ENCODE measurements around the gene SCAF4. TPM values are rescaled to one million over a fixed set of nuclear protein-coding genes. Genes with fewer than 3 reads are reported as not detected.
"Not testable (repeated sequence)": the region's sequence is repeated elsewhere in the genome, so short reads cannot be mapped to it uniquely, and the experiment has no call there.

SCAF4 gene
- total RNA-seq, 2 donors from 2014 or later: 12.6 to 29.5 TPM

DNA sequence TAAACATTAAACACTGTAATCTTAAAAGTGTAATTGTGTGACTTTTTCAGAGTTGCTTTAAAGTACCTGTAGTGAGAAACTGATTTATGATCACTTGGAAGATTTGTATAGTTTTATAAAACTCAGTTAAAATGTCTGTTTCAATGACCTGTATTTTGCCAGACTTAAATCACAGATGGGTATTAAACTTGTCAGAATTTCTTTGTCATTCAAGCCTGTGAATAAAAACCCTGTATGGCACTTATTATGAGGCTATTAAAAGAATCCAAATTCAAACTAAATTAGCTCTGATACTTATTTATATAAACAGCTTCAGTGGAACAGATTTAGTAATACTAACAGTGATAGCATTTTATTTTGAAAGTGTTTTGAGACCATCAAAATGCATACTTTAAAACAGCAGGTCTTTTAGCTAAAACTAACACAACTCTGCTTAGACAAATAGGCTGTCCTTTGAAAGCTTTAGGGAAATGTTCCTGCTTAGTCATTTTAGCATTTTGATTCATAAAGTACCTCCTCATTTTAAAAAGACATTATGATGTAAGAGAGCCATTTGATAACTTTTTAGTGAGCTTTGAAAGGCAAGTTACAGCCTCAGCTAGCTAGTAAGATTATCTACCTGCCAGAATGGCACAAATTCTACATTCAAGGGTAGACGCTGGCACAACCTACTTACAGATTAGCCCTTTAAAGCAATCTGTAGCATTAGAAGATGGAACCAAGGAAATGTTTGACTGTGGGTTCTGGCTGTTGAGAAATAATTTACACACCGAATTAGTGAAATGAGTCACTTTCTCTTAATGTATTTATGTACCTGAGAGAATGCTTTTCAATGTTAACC lies 63.0 kb downstream of the SCAF4 start:
- intact Hi-C loops (cut with DNase I): no loop called here
- TF ChIP-seq POLR2A (IDR thresholded peaks at IDR 0.05) (no peak), POLR2AphosphoS5 (IDR thresholded peaks at IDR 0.05) (no peak)
- TF ChIP-seq, protein P1, sequence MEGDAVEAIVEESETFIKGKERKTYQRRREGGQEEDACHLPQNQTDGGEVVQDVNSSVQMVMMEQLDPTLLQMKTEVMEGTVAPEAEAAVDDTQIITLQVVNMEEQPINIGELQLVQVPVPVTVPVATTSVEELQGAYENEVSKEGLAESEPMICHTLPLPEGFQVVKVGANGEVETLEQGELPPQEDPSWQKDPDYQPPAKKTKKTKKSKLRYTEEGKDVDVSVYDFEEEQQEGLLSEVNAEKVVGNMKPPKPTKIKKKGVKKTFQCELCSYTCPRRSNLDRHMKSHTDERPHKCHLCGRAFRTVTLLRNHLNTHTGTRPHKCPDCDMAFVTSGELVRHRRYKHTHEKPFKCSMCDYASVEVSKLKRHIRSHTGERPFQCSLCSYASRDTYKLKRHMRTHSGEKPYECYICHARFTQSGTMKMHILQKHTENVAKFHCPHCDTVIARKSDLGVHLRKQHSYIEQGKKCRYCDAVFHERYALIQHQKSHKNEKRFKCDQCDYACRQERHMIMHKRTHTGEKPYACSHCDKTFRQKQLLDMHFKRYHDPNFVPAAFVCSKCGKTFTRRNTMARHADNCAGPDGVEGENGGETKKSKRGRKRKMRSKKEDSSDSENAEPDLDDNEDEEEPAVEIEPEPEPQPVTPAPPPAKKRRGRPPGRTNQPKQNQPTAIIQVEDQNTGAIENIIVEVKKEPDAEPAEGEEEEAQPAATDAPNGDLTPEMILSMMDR (IDR thresholded peaks at IDR 0.05): no peak
- H3K27me3 ChIP-seq (replicated peaks; ENCODE audit: insufficient read depth): no peaks in the 10 kb centered on the region
- DNase-seq (ENCODE audit: low spot score): no peak
- H3K4me1 ChIP-seq (replicated peaks): no peaks in the 10 kb centered on the region
- peaks cover 3 to 9% of the 10 kb centered on the region in 2 donors for H3K36me3 ChIP-seq
- 81% methylated on average over 2 of the region's 2 CpGs for WGBS
- H3K4me3 ChIP-seq: no peak overlapping the region
- no peaks in the 10 kb centered on the region for H3K9me3 ChIP-seq
- no peak overlapping the region for H3K27ac ChIP-seq

DNA sequence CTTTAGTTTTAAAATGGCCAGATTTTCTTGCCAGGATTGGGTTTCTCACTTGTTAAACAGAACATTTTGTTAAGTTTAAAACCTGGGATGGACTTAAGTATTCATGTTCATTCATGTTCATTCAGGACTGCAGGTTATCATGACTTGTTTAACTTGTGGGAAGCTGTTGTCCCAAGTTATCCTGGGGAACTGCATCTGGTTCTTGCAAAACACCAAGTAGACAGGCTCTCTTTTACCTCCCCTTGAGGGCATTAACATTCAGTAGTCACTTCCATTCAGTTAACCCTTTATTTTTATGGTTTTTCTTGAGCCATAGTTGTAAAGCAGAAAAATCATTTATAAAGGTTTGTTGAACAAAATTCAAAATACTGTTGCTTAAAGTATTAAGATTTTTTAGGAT lies 64.3 kb downstream of the SCAF4 start:
- intact Hi-C loops (cut with DNase I): no loop called here
- Histone ChIP-seq H3K27me3 (replicated peaks; ENCODE audit: insufficient read depth) (no peaks in the 10 kb centered on the region), H3K9me3 (no peaks in the 10 kb centered on the region), H3K36me3 (peaks cover 3 to 9% of the 10 kb centered on the region in 2 donors), H3K4me3 (no peak overlapping the region), H3K4me1 (replicated peaks) (no peaks in the 10 kb centered on the region), H3K27ac (no peak overlapping the region)
- no peak for DNase-seq (ENCODE audit: low spot score)
- TF ChIP-seq, protein P1 (IDR thresholded peaks at IDR 0.05): no peak
- TF ChIP-seq POLR2A (IDR thresholded peaks at IDR 0.05) (no peak), POLR2AphosphoS5 (IDR thresholded peaks at IDR 0.05) (no peak)

DNA sequence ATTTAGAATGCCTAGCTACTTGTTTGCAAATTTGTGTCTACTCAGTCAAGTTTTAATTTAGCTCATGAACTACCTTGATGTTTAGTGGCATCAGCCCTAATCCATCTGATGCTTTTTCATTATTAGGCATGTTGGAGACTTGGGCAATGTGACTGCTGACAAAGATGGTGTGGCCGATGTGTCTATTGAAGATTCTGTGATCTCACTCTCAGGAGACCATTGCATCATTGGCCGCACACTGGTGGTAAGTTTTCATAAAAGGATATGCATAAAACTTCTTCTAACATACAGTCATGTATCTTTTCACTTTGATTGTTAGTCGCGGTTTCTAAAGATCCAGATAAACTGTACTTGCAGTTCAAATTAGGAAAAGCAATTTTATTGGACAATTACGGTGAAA lies 64.8 kb downstream of the SCAF4 start:
- no peaks in the 10 kb centered on the region for H3K27me3 ChIP-seq (replicated peaks; ENCODE audit: insufficient read depth)
- no peak for DNase-seq (ENCODE audit: low spot score)
- H3K36me3 ChIP-seq: peaks cover 3 to 7% of the 10 kb centered on the region in 2 donors
- no peaks in the 10 kb centered on the region for H3K4me1 ChIP-seq (replicated peaks)
- no peak overlapping the region for H3K27ac ChIP-seq
- intact Hi-C loops (cut with DNase I): no loop called here
- WGBS: 58% methylated on average over 5 of the region's 5 CpGs
- no peak overlapping the region for H3K4me3 ChIP-seq
- TF ChIP-seq POLR2AphosphoS5 (IDR thresholded peaks at IDR 0.05) (no peak), POLR2A (IDR thresholded peaks at IDR 0.05) (no peak)
- TF ChIP-seq, protein P1 (IDR thresholded peaks at IDR 0.05): no peak
- H3K9me3 ChIP-seq: no peaks in the 10 kb centered on the region

DNA sequence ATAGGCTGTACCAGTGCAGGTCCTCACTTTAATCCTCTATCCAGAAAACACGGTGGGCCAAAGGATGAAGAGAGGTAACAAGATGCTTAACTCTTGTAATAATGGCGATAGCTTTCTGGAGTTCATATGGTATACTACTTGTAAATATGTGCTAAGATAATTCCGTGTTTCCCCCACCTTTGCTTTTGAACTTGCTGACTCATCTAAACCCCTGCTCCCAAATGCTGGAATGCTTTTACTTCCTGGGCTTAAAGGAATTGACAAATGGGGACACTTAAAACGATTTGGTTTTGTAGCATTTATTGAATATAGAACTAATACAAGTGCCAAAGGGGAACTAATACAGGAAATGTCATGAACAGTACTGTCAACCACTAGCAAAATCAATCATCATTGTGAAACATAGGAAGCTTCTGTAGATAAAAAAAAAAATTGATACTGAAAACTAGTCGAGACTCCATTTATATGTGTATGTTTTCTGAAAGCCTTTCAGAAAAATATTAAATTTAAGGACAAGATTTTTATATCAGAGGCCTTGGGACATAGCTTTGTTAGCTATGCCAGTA lies 65.4 kb downstream of the SCAF4 start:
- H3K27me3 ChIP-seq (replicated peaks; ENCODE audit: insufficient read depth): no peaks in the 10 kb centered on the region
- intact Hi-C loops (cut with DNase I): no loop called here
- peaks cover 0 to under 1% of the 10 kb centered on the region in 2 donors for H3K36me3 ChIP-seq
- WGBS: 74% methylated on average over 5 of the region's 5 CpGs
- H3K9me3 ChIP-seq: no peaks in the 10 kb centered on the region
- no peak for DNase-seq (ENCODE audit: low spot score)
- H3K4me1 ChIP-seq (replicated peaks): no peaks in the 10 kb centered on the region
- no peak overlapping the region for H3K4me3 ChIP-seq
- TF ChIP-seq, protein P1 (IDR thresholded peaks at IDR 0.05): no peak
- TF ChIP-seq POLR2AphosphoS5 (IDR thresholded peaks at IDR 0.05) (no peak), POLR2A (IDR thresholded peaks at IDR 0.05) (no peak)
- no peak overlapping the region for H3K27ac ChIP-seq

DNA sequence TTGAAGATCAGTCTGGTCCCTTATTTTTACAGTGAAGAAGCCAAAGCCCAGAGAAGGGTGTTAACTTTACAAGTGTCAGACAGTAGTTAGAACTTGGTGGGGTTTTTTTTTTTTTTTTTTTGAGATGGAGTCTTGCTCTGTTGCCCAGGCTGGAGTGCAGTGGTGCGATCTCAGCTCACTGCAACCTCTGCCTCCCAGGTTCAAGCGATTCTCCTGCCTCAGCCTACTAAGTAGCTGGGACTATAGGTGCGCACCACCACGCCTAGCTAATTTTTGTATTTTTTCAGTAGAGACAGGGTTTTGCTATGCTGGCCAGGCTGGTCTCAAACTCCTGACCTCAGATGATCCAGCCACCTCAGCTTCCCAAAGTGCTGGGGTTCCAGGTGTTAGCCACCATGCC lies 66.0 kb downstream of the SCAF4 start:
- 96% methylated on average over 4 of the region's 4 CpGs for WGBS
- H3K27me3 ChIP-seq (replicated peaks; ENCODE audit: insufficient read depth); DNase-seq (ENCODE audit: low spot score); H3K36me3 ChIP-seq; intact Hi-C loops (cut with DNase I); H3K27ac ChIP-seq; H3K4me1 ChIP-seq (replicated peaks); H3K4me3 ChIP-seq; H3K9me3 ChIP-seq: not testable (repeated sequence)

All from prostate gland (tissue), 2 donors.